WERI-Rb-1 (cell line): ENCODE measurements around the gene CRADD.

ENCODE experiments used
- DNase-seq: peaks from one replicate; pipeline ENCODE4 v3.0.0-alpha.2; 2020
- H3K27ac ChIP-seq: fragments of 250-450 bp; sonication (Bioruptor Pico); 2 replicates; pipeline ENCODE4 v1.5.1; 2020; ENCODE audit warnings: mild to moderate bottlenecking, moderate library complexity
- H3K27me3 ChIP-seq: fragments of 250-450 bp; sonication (Bioruptor Pico); 2 replicates; pipeline ENCODE4 v1.5.1; 2021; ENCODE audit warnings: mild to moderate bottlenecking, low read depth, moderate library complexity; ENCODE audit not compliant: insufficient read depth, severe bottlenecking
- H3K36me3 ChIP-seq: fragments of 250-450 bp; sonication (Bioruptor Pico); 2 replicates; pipeline ENCODE4 v1.5.1; 2020; ENCODE audit warnings: mild to moderate bottlenecking, moderate library complexity
- H3K4me3 ChIP-seq: 2 replicates; pipeline ENCODE4 v1.5.1; 2011; ENCODE audit warnings: low read depth, mild to moderate bottlenecking, control low read depth, low read length
- H3K9me3 ChIP-seq: fragments of 250-450 bp; sonication (Bioruptor Pico); 2 replicates; pipeline ENCODE4 v1.5.1; 2021; ENCODE audit warnings: mild to moderate bottlenecking, moderate library complexity; ENCODE audit not compliant: severe bottlenecking
- TF ChIP-seq, protein P1 (sequence below): IDR thresholded peaks from 2 replicates; pipeline ENCODE4 v1.5.1; 2011; ENCODE audit warnings: low read depth, mild to moderate bottlenecking, control low read depth, inconsistent platforms, low read length

Gene CRADD

DNA sequence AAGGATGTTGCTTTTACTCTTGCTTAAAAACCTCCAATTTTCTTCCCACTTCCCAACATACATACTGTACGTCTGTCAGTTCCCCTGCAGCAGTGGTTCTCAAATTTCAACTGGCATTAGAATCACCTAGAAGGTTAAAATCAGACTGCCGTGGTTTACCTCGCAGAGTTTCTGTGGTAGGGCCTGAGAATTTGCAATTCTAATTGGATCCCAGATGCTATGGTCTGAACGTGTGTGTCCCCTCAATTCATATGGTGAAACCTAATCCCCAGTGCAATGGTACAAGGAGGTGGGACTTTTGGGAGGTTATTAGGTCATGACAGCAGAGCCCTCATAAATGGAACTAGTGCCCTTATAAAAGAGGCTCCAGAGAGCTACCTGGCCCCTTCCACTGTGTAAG is 226.9 kb downstream of the CRADD start:
- Histone ChIP-seq H3K4me3 (no peak overlapping the region), H3K36me3 (no peaks in the 10 kb centered on the region), H3K9me3 (peaks cover 2% of the 10 kb centered on the region), H3K27ac (no peak overlapping the region), H3K27me3 (no peaks in the 10 kb centered on the region)
- no peak for DNase-seq
- TF ChIP-seq, protein P1, sequence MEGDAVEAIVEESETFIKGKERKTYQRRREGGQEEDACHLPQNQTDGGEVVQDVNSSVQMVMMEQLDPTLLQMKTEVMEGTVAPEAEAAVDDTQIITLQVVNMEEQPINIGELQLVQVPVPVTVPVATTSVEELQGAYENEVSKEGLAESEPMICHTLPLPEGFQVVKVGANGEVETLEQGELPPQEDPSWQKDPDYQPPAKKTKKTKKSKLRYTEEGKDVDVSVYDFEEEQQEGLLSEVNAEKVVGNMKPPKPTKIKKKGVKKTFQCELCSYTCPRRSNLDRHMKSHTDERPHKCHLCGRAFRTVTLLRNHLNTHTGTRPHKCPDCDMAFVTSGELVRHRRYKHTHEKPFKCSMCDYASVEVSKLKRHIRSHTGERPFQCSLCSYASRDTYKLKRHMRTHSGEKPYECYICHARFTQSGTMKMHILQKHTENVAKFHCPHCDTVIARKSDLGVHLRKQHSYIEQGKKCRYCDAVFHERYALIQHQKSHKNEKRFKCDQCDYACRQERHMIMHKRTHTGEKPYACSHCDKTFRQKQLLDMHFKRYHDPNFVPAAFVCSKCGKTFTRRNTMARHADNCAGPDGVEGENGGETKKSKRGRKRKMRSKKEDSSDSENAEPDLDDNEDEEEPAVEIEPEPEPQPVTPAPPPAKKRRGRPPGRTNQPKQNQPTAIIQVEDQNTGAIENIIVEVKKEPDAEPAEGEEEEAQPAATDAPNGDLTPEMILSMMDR: no peak

DNA sequence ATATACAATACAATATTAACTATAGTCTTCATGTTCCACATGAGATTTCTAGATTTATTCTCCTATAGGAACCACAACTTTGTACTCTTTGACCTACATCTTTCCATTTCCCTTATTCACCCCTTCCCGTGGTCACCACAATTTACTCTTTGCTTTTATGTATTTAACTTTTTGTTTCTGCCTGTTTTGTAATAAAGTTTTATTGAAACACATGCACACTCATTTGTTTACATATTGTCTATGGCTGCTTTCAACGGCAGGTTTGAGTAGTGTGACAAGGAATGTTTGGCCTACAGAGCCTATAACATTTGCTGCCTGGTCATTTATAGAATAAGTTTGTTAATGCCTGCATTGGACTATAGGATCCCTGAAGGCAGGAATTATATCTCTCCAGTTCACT is 231.1 kb downstream of the CRADD start:
- TF ChIP-seq, protein P1: no peak
- Histone ChIP-seq H3K27me3 (no peaks in the 10 kb centered on the region), H3K9me3 (no peaks in the 10 kb centered on the region), H3K36me3 (no peaks in the 10 kb centered on the region), H3K27ac (no peak overlapping the region), H3K4me3 (no peak overlapping the region)
- DNase-seq: no peak

DNA sequence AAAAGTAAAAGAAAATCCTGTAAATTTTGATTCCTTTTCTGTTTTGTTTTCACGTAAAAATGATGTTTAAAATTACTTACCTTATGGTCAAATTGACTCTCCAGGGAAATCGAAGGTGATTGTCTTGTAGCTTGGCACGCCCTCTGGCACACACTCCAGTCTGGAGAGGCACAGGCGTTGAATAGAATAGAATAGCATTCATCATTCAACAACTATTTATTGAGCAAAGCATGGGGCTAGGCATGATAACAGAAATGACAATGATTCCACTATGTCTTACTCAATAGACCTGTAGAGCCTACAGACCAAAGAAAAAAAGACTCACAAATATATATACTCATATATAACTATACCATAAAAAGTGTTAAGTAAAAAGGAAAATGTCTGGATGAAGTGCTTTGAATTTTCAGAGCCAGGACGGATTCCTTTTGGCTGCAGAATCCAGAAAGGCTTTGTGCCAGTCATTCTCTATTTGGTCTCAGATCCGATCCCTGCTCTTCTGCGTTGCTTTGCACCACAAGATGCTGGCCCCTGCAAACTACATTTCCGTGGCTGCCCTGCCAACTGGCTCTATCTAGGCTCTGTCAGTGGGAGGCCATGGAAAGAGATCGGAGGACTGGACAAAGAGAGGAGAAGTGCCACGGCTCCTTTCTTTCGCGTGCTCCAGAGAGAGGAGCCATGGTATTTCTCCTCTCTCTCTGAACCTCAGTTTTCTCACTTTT is 231.8 kb downstream of the CRADD start:
- no peak for DNase-seq

DNA sequence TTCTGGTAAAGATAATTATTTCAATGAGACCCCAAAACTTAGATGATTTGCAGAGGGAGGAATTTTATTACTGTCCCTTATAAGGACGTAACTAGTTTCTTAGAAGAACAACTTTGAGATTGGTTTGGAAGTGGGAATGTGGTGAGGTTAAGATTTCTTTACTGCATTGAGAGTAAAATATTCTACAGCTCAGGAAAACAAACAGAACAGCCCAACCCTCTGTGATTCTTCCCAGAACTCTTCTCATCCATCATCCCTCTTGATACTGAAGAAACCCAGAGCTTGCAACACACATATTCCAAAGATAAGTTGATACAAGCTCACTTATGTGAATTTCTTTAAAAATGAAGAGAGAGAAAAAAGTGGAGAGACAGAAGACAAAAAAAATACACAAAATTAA is 234.2 kb downstream of the CRADD start:
- no peak for DNase-seq
- H3K27me3 ChIP-seq: no peaks in the 10 kb centered on the region
- H3K4me3 ChIP-seq: no peak overlapping the region
- H3K9me3 ChIP-seq: no peaks in the 10 kb centered on the region
- H3K36me3 ChIP-seq: no peaks in the 10 kb centered on the region
- H3K27ac ChIP-seq: no peak overlapping the region
- TF ChIP-seq, protein P1: no peak

More for the DNA sequence above, 231.8 kb downstream of the CRADD start:
- Histone ChIP-seq H3K36me3 (no peaks in the 10 kb centered on the region), H3K27me3 (no peaks in the 10 kb centered on the region), H3K27ac (no peak overlapping the region), H3K4me3 (no peak overlapping the region), H3K9me3 (no peaks in the 10 kb centered on the region)
- TF ChIP-seq, protein P1: no peak

DNA sequence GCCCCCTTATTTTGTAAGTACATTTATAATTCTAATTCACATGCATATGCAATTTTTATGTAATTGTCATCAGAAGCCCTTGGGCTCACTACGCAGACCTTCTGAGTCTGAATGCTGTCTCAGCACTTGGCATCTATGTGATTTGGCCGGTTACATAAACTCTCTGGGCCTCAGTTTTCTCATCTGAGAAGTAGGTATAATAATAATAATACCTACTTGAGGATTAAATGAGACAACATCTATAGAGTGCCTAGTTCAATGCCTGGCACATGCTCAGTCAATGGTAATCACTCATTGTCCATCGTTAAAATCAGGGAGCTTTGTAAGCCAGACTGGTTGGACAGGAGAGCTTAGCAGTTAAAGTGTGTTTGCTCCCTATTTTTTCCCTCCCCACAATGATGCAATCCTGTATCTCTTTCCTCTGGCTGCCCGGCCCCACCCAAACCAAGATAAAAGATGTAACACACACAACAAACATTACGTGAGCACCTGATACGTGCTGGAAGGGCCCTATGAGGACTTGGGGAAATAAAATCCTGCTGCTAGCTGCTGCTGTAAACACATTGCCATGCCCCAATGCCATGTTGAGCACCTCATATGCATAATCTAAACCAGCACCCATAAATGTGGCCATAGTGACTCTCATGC is 235.0 kb downstream of the CRADD start:
- DNase-seq: no peak
- TF ChIP-seq, protein P1: no peak
- no peaks in the 10 kb centered on the region for H3K9me3 ChIP-seq
- no peak overlapping the region for H3K4me3 ChIP-seq
- no peaks in the 10 kb centered on the region for H3K27me3 ChIP-seq
- H3K36me3 ChIP-seq: no peaks in the 10 kb centered on the region
- H3K27ac ChIP-seq: no peak overlapping the region
